Mesenchymal stem cell (in vitro differentiated cells and primary cell): ENCODE data around the gene HIVEP2.
A peak's percentile ranks its signal among the peaks of the same experiment; 100 is the strongest.

ENCODE experiments used
- DNase-seq: peaks from one replicate; pipeline ENCODE4 v3.0.0-alpha.2; 2013
- H2AFZ ChIP-seq: one replicate; pipeline ENCODE4 v1.6.1; 2013; ENCODE audit warnings: low read depth, mild to moderate bottlenecking, control low read depth, inconsistent platforms, low read length, moderate library complexity
- H2AK5ac ChIP-seq: 2 replicates; pipeline ENCODE4 v1.6.1; 2013; ENCODE audit warnings: low read length, moderate library complexity, mild to moderate bottlenecking, inconsistent platforms; ENCODE audit not compliant: severe bottlenecking
- H2BK120ac ChIP-seq: one replicate; pipeline ENCODE4 v1.6.1; 2013; ENCODE audit warnings: low read depth, mild to moderate bottlenecking, inconsistent platforms, low read length, moderate library complexity
- H2BK12ac ChIP-seq, 2 experiments: one replicate each; pipeline ENCODE4 v1.6.1; 2013; ENCODE audit warnings: inconsistent platforms in 2 of 2, low read length in 2 of 2, mild to moderate bottlenecking in 2 of 2, moderate library complexity in 2 of 2, control low read depth in 1 of 2
- H2BK15ac ChIP-seq: one replicate; pipeline ENCODE4 v1.6.1; 2013; ENCODE audit warnings: mild to moderate bottlenecking, low read depth, inconsistent platforms; ENCODE audit not compliant: poor library complexity, severe bottlenecking
- H2BK5ac ChIP-seq: 2 replicates; pipeline ENCODE4 v1.6.1; 2013; ENCODE audit warnings: low read depth, mild to moderate bottlenecking, low read length, control low read depth, inconsistent platforms; ENCODE audit not compliant: poor library complexity, severe bottlenecking
- H3K14ac ChIP-seq, 2 experiments: one replicate each; pipeline ENCODE4 v1.6.1; 2013; ENCODE audit warnings: inconsistent platforms in 2 of 2, low read length in 2 of 2, control low read depth in 1 of 2, mild to moderate bottlenecking in 1 of 2, moderate library complexity in 1 of 2
- H3K18ac ChIP-seq, 2 experiments: one replicate each; pipeline ENCODE4 v1.6.1; 2013; ENCODE audit warnings: inconsistent platforms in 2 of 2, low read length in 2 of 2, control low read depth in 1 of 2, low read depth in 1 of 2, mild to moderate bottlenecking in 1 of 2
- H3K23ac ChIP-seq, 2 experiments: one replicate each; pipeline ENCODE4 v1.6.1; 2013; ENCODE audit warnings: inconsistent platforms in 2 of 2, low read length in 2 of 2, mild to moderate bottlenecking in 2 of 2, moderate library complexity in 2 of 2, control low read depth in 1 of 2
- H3K27ac ChIP-seq: 2 replicates; pipeline ENCODE4 v1.5.1; 2013; ENCODE audit warnings: mild to moderate bottlenecking, moderate library complexity, low read length, control low read depth, inconsistent platforms; ENCODE audit not compliant: poor library complexity, severe bottlenecking
- H3K27me3 ChIP-seq, 2 experiments: 2 replicates each; pipeline versions ENCODE4 v1.6.1 to v1.7.0; 2013; ENCODE audit warnings: low read length in 2 of 2, mild to moderate bottlenecking in 2 of 2, moderate library complexity in 2 of 2, control low read depth in 1 of 2, inconsistent platforms in 1 of 2; ENCODE audit not compliant: control insufficient read depth in 1 of 2, insufficient read depth in 1 of 2
- H3K36me3 ChIP-seq, 2 experiments: 2 replicates each; pipeline versions ENCODE4 v1.6.1 to v1.7.0; 2013; ENCODE audit warnings: low read length in 2 of 2, control low read depth in 1 of 2, inconsistent platforms in 1 of 2, low read depth in 1 of 2, mild to moderate bottlenecking in 1 of 2; ENCODE audit not compliant: insufficient read depth in 2 of 2, control insufficient read depth in 1 of 2
- H3K4ac ChIP-seq, 2 experiments: one replicate each; pipeline ENCODE4 v1.6.1; 2013; ENCODE audit warnings: inconsistent platforms in 2 of 2, low read length in 2 of 2, mild to moderate bottlenecking in 2 of 2, moderate library complexity in 2 of 2, control low read depth in 1 of 2, low read depth in 1 of 2
- H3K4me1 ChIP-seq: 2 replicates; pipeline ENCODE4 v1.6.1; 2013; ENCODE audit warnings: low read depth, low read length, control low read depth; ENCODE audit not compliant: control insufficient read depth, insufficient read depth
- H3K4me2 ChIP-seq: 2 replicates; pipeline ENCODE4 v1.6.1; 2013; ENCODE audit warnings: low read length, mild to moderate bottlenecking, inconsistent platforms; ENCODE audit not compliant: poor library complexity, severe bottlenecking
- H3K4me3 ChIP-seq, 2 experiments: 2 replicates each; pipeline versions ENCODE4 v1.5.1 to v1.7.0; 2013; ENCODE audit warnings: low read length in 2 of 2, mild to moderate bottlenecking in 2 of 2, control low read depth in 1 of 2, low read depth in 1 of 2; ENCODE audit not compliant: insufficient read depth in 1 of 2
- H3K79me1 ChIP-seq: replicated peaks from 2 replicates; pipeline ENCODE4 v1.6.1; 2013; ENCODE audit warnings: mild to moderate bottlenecking, control low read depth, low read length, inconsistent platforms; ENCODE audit not compliant: poor library complexity, severe bottlenecking
- H3K9ac ChIP-seq: 2 replicates; pipeline ENCODE4 v1.7.0; 2013; ENCODE audit warnings: mild to moderate bottlenecking, low read length, moderate library complexity
- H3K9me3 ChIP-seq: 2 replicates; pipeline ENCODE4 v1.7.0; 2013; ENCODE audit warnings: mild to moderate bottlenecking, low read length; ENCODE audit not compliant: control insufficient read depth
- H4K8ac ChIP-seq: one replicate; pipeline ENCODE4 v1.6.1; 2013; ENCODE audit warnings: inconsistent platforms, mild to moderate bottlenecking, low read length, moderate library complexity
- H4K91ac ChIP-seq: one replicate; pipeline ENCODE4 v1.6.1; 2013; ENCODE audit warnings: mild to moderate bottlenecking, low read length, inconsistent platforms
- WGBS: methylation state at CpG from one replicate; pipeline ENCODE4 v1.1.7; 2013; ENCODE audit warnings: mixed read lengths; 5-methylcytosine and 5-hydroxymethylcytosine counted together

Gene HIVEP2

DNA sequence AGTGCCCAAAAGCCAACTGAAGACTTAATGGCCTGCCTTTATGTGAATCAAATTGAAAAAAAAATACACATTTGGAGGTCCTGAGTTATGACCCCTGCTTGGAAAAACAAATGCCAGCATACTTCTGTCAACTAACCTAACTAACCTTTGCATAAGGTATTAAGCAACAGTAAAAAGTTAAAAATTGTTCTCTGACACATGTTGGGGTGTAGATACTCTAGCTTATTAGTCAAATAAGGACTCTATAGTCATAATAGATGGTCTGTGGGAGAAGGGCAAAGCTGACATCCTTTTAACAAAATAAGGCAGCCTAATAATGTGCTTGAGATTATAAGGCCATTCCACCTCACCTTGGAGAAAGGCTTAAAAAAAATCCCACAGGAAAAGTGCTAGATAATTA lies 140.5 kb downstream of the HIVEP2 start:
- H3K36me3 ChIP-seq, result peaks cover 0 to 11% of the 10 kb centered on the region in 2 experiments
- no peak overlapping the region for H4K8ac ChIP-seq
- no peak overlapping the region for H3K27ac ChIP-seq

DNA sequence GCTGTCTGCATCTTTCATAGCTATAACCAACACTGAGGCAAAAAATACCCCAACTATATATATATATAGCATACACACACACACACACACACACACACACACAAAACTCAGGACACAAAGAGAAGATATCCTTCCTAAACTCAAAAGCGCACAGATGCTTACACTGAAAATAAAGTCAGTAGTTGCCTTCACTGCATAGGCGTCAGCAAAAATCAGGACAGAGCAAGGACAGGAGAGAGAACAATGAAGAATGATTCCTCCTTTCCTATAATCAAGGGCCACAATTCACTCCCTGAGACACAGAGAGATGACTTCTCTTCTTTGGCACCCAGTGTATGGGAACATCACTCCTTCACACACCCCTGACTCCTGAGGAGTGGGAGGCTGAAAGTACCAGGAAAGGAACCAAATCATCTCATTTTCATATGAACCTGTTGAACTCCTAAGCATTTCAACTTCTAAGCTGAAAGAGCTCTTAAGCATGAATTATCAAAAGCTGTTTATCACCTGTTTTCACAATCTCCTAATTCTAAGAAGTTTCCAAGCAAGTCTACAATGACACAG lies 141.4 kb downstream of the HIVEP2 start:
- Histone ChIP-seq H3K79me1 (peaks cover 14% of the 10 kb centered on the region), H3K23ac (no peak overlapping the region), H2BK12ac (no peak overlapping the region), H4K91ac (peak overlapping the region; percentile 52), H4K8ac (no peak overlapping the region), H3K4me1 (no peaks in the 10 kb centered on the region), H3K14ac (no peak overlapping the region), H3K27me3 (no peaks in the 10 kb centered on the region), H3K36me3 (peaks cover 0 to 8% of the 10 kb centered on the region in 2 experiments), H2AK5ac (peak overlapping the region; percentile 26), H3K4me3 (no peak overlapping the region), H2AFZ (no peak overlapping the region), H2BK120ac (no peak overlapping the region), H2BK5ac (no peak overlapping the region), H3K4me2 (no peak overlapping the region), H3K18ac (peak overlapping the region in 1 of 2 experiments; percentile 2), H3K27ac (no peak overlapping the region), H3K9me3 (no peaks in the 10 kb centered on the region), H3K9ac (no peak overlapping the region), H3K4ac (no peak overlapping the region), H2BK15ac (no peak overlapping the region)
- no peak for DNase-seq
- WGBS, result 92% methylated on average over 2 of the region's 2 CpGs

More for the DNA sequence above, 140.5 kb downstream of the HIVEP2 start:
- Histone ChIP-seq H2BK15ac (no peak overlapping the region), H3K18ac (no peak overlapping the region), H2AK5ac (no peak overlapping the region), H3K9ac (no peak overlapping the region), H3K79me1 (peaks cover 12% of the 10 kb centered on the region), H2BK12ac (no peak overlapping the region), H3K4me2 (no peak overlapping the region), H2BK120ac (no peak overlapping the region), H3K23ac (no peak overlapping the region), H3K14ac (no peak overlapping the region), H3K4ac (no peak overlapping the region), H3K4me1 (no peaks in the 10 kb centered on the region), H2AFZ (no peak overlapping the region), H3K27me3 (no peaks in the 10 kb centered on the region), H3K9me3 (no peaks in the 10 kb centered on the region), H2BK5ac (no peak overlapping the region), H4K91ac (no peak overlapping the region), H3K4me3 (no peak overlapping the region)
- no peak for DNase-seq

GRCh38 chr6:142803032-142803431 lies 141.9 kb downstream of the HIVEP2 start:
- peaks cover 0 to 6% of the 10 kb centered on the region in 2 experiments for H3K36me3 ChIP-seq
- H3K9ac ChIP-seq, result peak overlapping the region; percentile 66
- H4K91ac ChIP-seq, result no peak overlapping the region
- no peak overlapping the region for H2AK5ac ChIP-seq
- no peak overlapping the region for H3K14ac ChIP-seq
- no peaks in the 10 kb centered on the region for H3K4me1 ChIP-seq
- H2BK5ac ChIP-seq, result no peak overlapping the region
- no peak overlapping the region for H2AFZ ChIP-seq
- DNase-seq, result no peak
- H3K18ac ChIP-seq, result no peak overlapping the region
- no peaks in the 10 kb centered on the region for H3K9me3 ChIP-seq
- no peak overlapping the region for H3K27ac ChIP-seq
- H2BK12ac ChIP-seq, result no peak overlapping the region
- no peak overlapping the region for H2BK15ac ChIP-seq
- no peak overlapping the region for H3K23ac ChIP-seq
- H2BK120ac ChIP-seq, result no peak overlapping the region
- no peak overlapping the region for H3K4ac ChIP-seq
- no peak overlapping the region for H3K4me3 ChIP-seq
- H3K27me3 ChIP-seq, result no peaks in the 10 kb centered on the region
- no peak overlapping the region for H3K4me2 ChIP-seq
- no peak overlapping the region for H4K8ac ChIP-seq
- peaks cover 14% of the 10 kb centered on the region for H3K79me1 ChIP-seq

DNA sequence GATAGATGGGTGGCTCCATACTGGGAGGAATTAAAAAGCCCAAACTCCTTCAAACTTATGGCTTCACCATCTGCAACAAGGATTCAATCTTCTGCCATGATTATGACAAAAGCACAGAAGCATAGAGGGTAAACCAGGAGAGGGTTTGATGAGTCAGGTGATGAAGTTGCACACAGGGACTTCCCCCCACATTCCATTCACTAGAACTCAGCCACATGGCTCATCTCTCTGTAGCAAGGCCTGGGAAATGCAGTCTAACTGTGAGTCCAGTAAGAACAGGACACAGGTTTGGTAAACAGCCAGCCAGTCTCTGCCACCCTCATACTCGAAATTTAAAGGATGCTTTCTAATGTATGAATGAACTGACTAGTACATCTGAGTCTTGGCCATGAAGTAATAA lies 142.9 kb downstream of the HIVEP2 start:
- Histone ChIP-seq H3K23ac (no peak overlapping the region), H3K14ac (no peak overlapping the region), H3K79me1 (peaks cover 10% of the 10 kb centered on the region), H3K4me3 (no peak overlapping the region), H3K4me1 (no peaks in the 10 kb centered on the region), H2AK5ac (no peak overlapping the region), H3K27me3 (no peaks in the 10 kb centered on the region), H4K8ac (no peak overlapping the region), H2BK15ac (no peak overlapping the region), H3K4ac (no peak overlapping the region), H3K9me3 (no peaks in the 10 kb centered on the region), H3K36me3 (peaks cover 0 to 6% of the 10 kb centered on the region in 2 experiments), H3K27ac (peak overlapping the region; percentile 69), H2AFZ (no peak overlapping the region), H3K9ac (peak overlapping the region; percentile 66), H2BK120ac (no peak overlapping the region), H2BK5ac (no peak overlapping the region), H3K18ac (no peak overlapping the region), H4K91ac (no peak overlapping the region), H3K4me2 (no peak overlapping the region), H2BK12ac (no peak overlapping the region)
- peak; percentile 96 for DNase-seq
- WGBS, result no CpG with 5 or more reads among the region's 1 CpG
